Tibial nerve (tissue), 3 donors: ENCODE measurements around the gene AFF3.

Experiments used
- CTCF ChIP-seq, 5 experiments: fragments of 200-600 bp in 3 of 5; fragments of 450-650 bp in 2 of 5; sonication (generic) in 3 of 5; IDR thresholded peaks; one replicate each; pipeline ENCODE4 v1.5.1; 2016 to 2019; ENCODE audit warnings: antibody characterized with exemption in 5 of 5, mild to moderate bottlenecking in 3 of 5, moderate library complexity in 2 of 5
- POLR2A ChIP-seq, 2 donors: fragments of 450-650 bp; IDR thresholded peaks; one replicate each; pipeline ENCODE4 v1.6.1; 2017; ENCODE audit warnings: antibody characterized with exemption in 2 of 2, mild to moderate bottlenecking in 2 of 2, moderate library complexity in 2 of 2

GRCh38 chr2:100146657-100146960 is 4.2 kb upstream of the AFF3 start:
- TF ChIP-seq CTCF (IDR thresholded peaks at IDR 0.05) (no peak), POLR2A (IDR thresholded peaks at IDR 0.05) (no peak)
